HCT116 (cell line): ENCODE results near the gene CMC2. TPM values are rescaled to one million over a fixed set of nuclear protein-coding genes. Genes with fewer than 3 reads are reported as not detected.

Experiments
- ATAC-seq: fragments of 200-7000 bp; cut with Tn5 transposase; 2 replicates; pipeline ENCODE4 v1.9.1; 2020; ENCODE audit warnings: mild to moderate bottlenecking, moderate library complexity
- BruUV-seq: library from RNA; stranded (reverse); fragments of 400-500 nt; replicated peaks from 2 replicates; lab custom pipeline; 2021; lab: Mats Ljungman, UMichigan
- CTCF ChIA-PET: fragments of 300-600 bp; sonication (Branson Sonifier 250); formaldehyde crosslinking; loops from one replicate; lab custom pipeline; 2021; ENCODE audit warnings: antibody characterized with exemption; lab: Charles Lee
- POLR2A ChIA-PET: fragments of 300-600, 350-600 bp; sonication (Branson Sonifier 250); formaldehyde crosslinking; loops from one replicate; lab custom pipeline; 2021; ENCODE audit warnings: antibody characterized with exemption; lab: Charles Lee
- RAD21 ChIA-PET, 2 experiments: fragments of 300-600 bp; sonication (Branson Sonifier 250); formaldehyde crosslinking; loops; one replicate each; lab custom pipeline; 2023; ENCODE audit warnings: low total read pairs in 2 of 2; ENCODE audit not compliant: uncharacterized antibody in 2 of 2, unreplicated experiment in 2 of 2, low non-redundant PET in 1 of 2; lab: Charles Lee
- DNase-seq: peaks from one replicate; pipeline ENCODE4 v3.0.0-alpha.2; 2010; ENCODE audit warnings: low read depth, low spot score
- H2AFZ ChIP-seq: fragments of 200-600 bp; shearing (Covaris generic), sonication (generic); 2 replicates; pipeline ENCODE4 v1.6.1; 2017; ENCODE audit warnings: low read depth, mixed run types, mixed read lengths, antibody characterized with exemption, low read length; ENCODE audit not compliant: poor library complexity, severe bottlenecking
- H3K27ac ChIP-seq: 2 replicates; pipeline ENCODE4 v1.5.1; 2012; ENCODE audit warnings: low read depth, low read length
- H3K27me3 ChIP-seq: fragments of 200-600 bp; sonication (generic); 2 replicates; pipeline ENCODE4 v1.6.1; 2016; ENCODE audit warnings: mixed run types, low read length, mixed read lengths; ENCODE audit not compliant: insufficient read depth
- H3K36me3 ChIP-seq, 2 experiments: fragments of 200-500 bp in 1 of 2; fragments of 200-600 bp in 1 of 2; sonication (Bioruptor generic) in 1 of 2; sonication (generic) in 1 of 2; 2 replicates each; pipeline versions ENCODE4 v1.5.1 to v1.6.1; 2014 to 2016; ENCODE audit warnings: low read length in 2 of 2, inconsistent platforms in 1 of 2, mixed read lengths in 1 of 2, mixed run types in 1 of 2; ENCODE audit not compliant: insufficient read depth in 2 of 2, control insufficient read depth in 1 of 2
- H3K4me1 ChIP-seq, 2 experiments: fragments of 200-600 bp in 1 of 2; sonication (generic) in 1 of 2; 2 replicates each; pipeline versions ENCODE4 v1.5.1 to v1.6.1; 2012 to 2017; ENCODE audit warnings: low read length in 2 of 2, inconsistent platforms in 1 of 2, mild to moderate bottlenecking in 1 of 2, mixed read lengths in 1 of 2, mixed run types in 1 of 2, moderate library complexity in 1 of 2; ENCODE audit not compliant: insufficient read depth in 2 of 2, control insufficient read depth in 1 of 2
- H3K4me2 ChIP-seq: fragments of 200-600 bp; sonication (generic); 2 replicates; pipeline ENCODE4 v1.6.1; 2017; ENCODE audit warnings: mixed run types, low read length, mixed read lengths
- H3K4me3 ChIP-seq, 2 experiments: fragments of 200-600 bp in 1 of 2; sonication (generic) in 1 of 2; replicated peaks in 1 of 2; 2 replicates each; pipeline ENCODE4 v1.5.1; 2011 to 2016; ENCODE audit warnings: low read length in 2 of 2, control low read depth in 1 of 2, low read depth in 1 of 2, mild to moderate bottlenecking in 1 of 2, mixed read lengths in 1 of 2, mixed run types in 1 of 2
- H3K79me2 ChIP-seq: fragments of 200-600 bp; sonication (generic); 2 replicates; pipeline ENCODE4 v1.6.1; 2017; ENCODE audit warnings: mild to moderate bottlenecking, mixed run types, low read length, moderate library complexity, mixed read lengths; ENCODE audit not compliant: insufficient read depth
- H3K9ac ChIP-seq: fragments of 200-600 bp; sonication (generic); 2 replicates; pipeline ENCODE4 v1.6.1; 2016; ENCODE audit warnings: low read length, mixed read lengths
- H3K9me2 ChIP-seq: fragments of 200-600 bp; sonication (generic), shearing (Covaris generic); 2 replicates; pipeline ENCODE4 v1.6.1; 2017; ENCODE audit warnings: mixed run types, mild to moderate bottlenecking, moderate library complexity; ENCODE audit not compliant: insufficient read depth
- H3K9me3 ChIP-seq, 2 experiments: fragments of 200-500 bp in 1 of 2; fragments of 200-600 bp in 1 of 2; sonication (Bioruptor generic) in 1 of 2; sonication (generic) in 1 of 2; 2 replicates each; pipeline ENCODE4 v1.6.1; 2014 to 2017; ENCODE audit warnings: low read length in 2 of 2, mixed read lengths in 2 of 2, inconsistent platforms in 1 of 2, low read depth in 1 of 2, mild to moderate bottlenecking in 1 of 2, mixed run types in 1 of 2, moderate library complexity in 1 of 2; ENCODE audit not compliant: control insufficient read depth in 1 of 2, insufficient read depth in 1 of 2
- H4K20me1 ChIP-seq: fragments of 200-600 bp; sonication (generic), shearing (Covaris generic); 2 replicates; pipeline ENCODE4 v1.6.1; 2017; ENCODE audit warnings: mixed run types, mild to moderate bottlenecking, moderate library complexity; ENCODE audit not compliant: insufficient read depth
- CTCF ChIP-seq, 3 experiments: fragments of 200-600 bp in 1 of 3; sonication (generic) in 1 of 3; IDR thresholded peaks in 2 of 3; conservative IDR thresholded peaks in 1 of 3; 2 replicates each; pipeline ENCODE4 v1.5.1; 2012 to 2017; ENCODE audit warnings: low read depth in 2 of 3, low read length in 2 of 3, antibody characterized with exemption in 1 of 3, borderline replicate concordance in 1 of 3, control low read depth in 1 of 3, mild to moderate bottlenecking in 1 of 3, mixed read lengths in 1 of 3, mixed run types in 1 of 3, moderate library complexity in 1 of 3; ENCODE audit not compliant: insufficient read depth in 1 of 3
- ELF1 ChIP-seq: IDR thresholded peaks from 2 replicates; pipeline ENCODE4 v1.6.1; 2012; ENCODE audit warnings: low read depth, borderline replicate concordance
- EZH2phosphoT487 ChIP-seq: fragments of 200-600 bp; IDR thresholded peaks from 2 replicates; pipeline ENCODE4 v1.6.1; 2018; ENCODE audit warnings: antibody characterized with exemption, borderline replicate concordance
- FOSL1 ChIP-seq: IDR thresholded peaks from 2 replicates; pipeline ENCODE4 v1.6.1; 2012; ENCODE audit warnings: low read depth
- POLR2A ChIP-seq: IDR thresholded peaks from 2 replicates; pipeline ENCODE4 v1.7.0; 2011; ENCODE audit warnings: borderline replicate concordance; ENCODE audit not compliant: insufficient read depth, insufficient read length; ENCODE audit errors: extremely low read depth
- RAD21 ChIP-seq: IDR thresholded peaks from 2 replicates; pipeline ENCODE4 v1.6.1; 2012; ENCODE audit warnings: low read depth, mild to moderate bottlenecking
- REST ChIP-seq: IDR thresholded peaks from 2 replicates; pipeline ENCODE4 v1.6.1; 2012; ENCODE audit warnings: low read depth
- SIN3A ChIP-seq: IDR thresholded peaks from 2 replicates; pipeline ENCODE4 v1.6.1; 2012; ENCODE audit warnings: low read depth
- SP1 ChIP-seq: IDR thresholded peaks from 2 replicates; pipeline ENCODE4 v1.6.1; 2012; ENCODE audit warnings: low read depth
- SRF ChIP-seq: IDR thresholded peaks from 2 replicates; pipeline ENCODE4 v1.6.1; 2012; ENCODE audit warnings: low read depth
- YY1 ChIP-seq: IDR thresholded peaks from 2 replicates; pipeline ENCODE4 v1.6.1; 2011; ENCODE audit warnings: low read length, low read depth, moderate library complexity, mild to moderate bottlenecking; ENCODE audit not compliant: insufficient replicate concordance; ENCODE audit errors: extremely low read depth
- ZBTB33 ChIP-seq: IDR thresholded peaks from 2 replicates; pipeline ENCODE4 v1.6.1; 2011; ENCODE audit warnings: mild to moderate bottlenecking, low read length, moderate library complexity; ENCODE audit not compliant: insufficient replicate concordance; ENCODE audit errors: extremely low read depth
- ZFX ChIP-seq: fragments of 450-650 bp; IDR thresholded peaks from 2 replicates; pipeline ENCODE4 v1.6.1; 2017
- ZNF274 ChIP-seq: fragments of 200-500 bp; sonication (Bioruptor generic); IDR thresholded peaks from 2 replicates; pipeline ENCODE4 v1.6.1; 2014; ENCODE audit warnings: mild to moderate bottlenecking, low read depth, low read length, inconsistent platforms
- intact Hi-C: fragments of 100-400 bp; cut with micrococcal nuclease; formaldehyde crosslinking; loops from 2 replicates; pipeline ENCODE4 v1.10.0; 2022
- total RNA-seq: library from RNA; stranded (reverse); gene quantifications from one replicate; pipeline ENCODE4 v1.2.1, GENCODE V29; 2021; ENCODE audit not compliant: unreplicated experiment

The CMC2 gene
- total RNA-seq, 1 experiment from 2014 or later, result 119 TPM

GRCh38 chr16:80993307-80993706 is 13.4 kb downstream of the CMC2 start (continued):
- TF ChIP-seq ZBTB33 (no peak), CTCF (IDR thresholded peaks at IDR 0.05 in 2 of 3, conservative IDR thresholded peaks at IDR 0.05 in 1 of 3; ENCODE audit: borderline replicate concordance in 1 of 3, insufficient read depth in 1 of 3, low read depth in 2 of 3, low read length in 2 of 3) (no peak), SRF (no peak)

GRCh38 chr16:80992676-80993293 is 13.9 kb downstream of the CMC2 start:
- ChIA-PET POLR2A (no interaction called here), RAD21 (no interaction called here), CTCF (interaction anchor here (1.3 to 2.5 kb wide), 2 partner anchors 12 to 18 kb away, joined by 5 to 13 read pairs; no protein-coding TSS in a partner anchor)
- Histone ChIP-seq H3K36me3 (peaks cover 0 to 6% of the 10 kb centered on the region in 2 experiments; a peak in 2 of 4 replicates), H3K4me1 (peaks cover 16 to 29% of the 10 kb centered on the region in 2 experiments), H3K27me3 (no peaks in the 10 kb centered on the region), H3K9me2 (no peaks in the 10 kb centered on the region), H3K9ac (no peak overlapping the region), H3K79me2 (peaks cover 97% of the 10 kb centered on the region), H3K9me3 (no peaks in the 10 kb centered on the region), H4K20me1 (no peaks in the 10 kb centered on the region; the same call in 1 of the 2 replicates), H3K4me3 (no peak overlapping the region), H3K27ac (no peak overlapping the region), H2AFZ (no peak overlapping the region), H3K4me2 (no peak overlapping the region)
- no TSS peak for BruUV-seq
- intact Hi-C loops, result no loop called here
- DNase-seq (no peak), ATAC-seq (no peak)
- TF ChIP-seq EZH2phosphoT487 (no peak), SRF (no peak), FOSL1 (no peak), SP1 (no peak), REST (no peak), YY1 (no peak), ELF1 (no peak), RAD21 (no peak), SIN3A (no peak), ZFX (no peak), ZNF274 (no peak), POLR2A (no peak), ZBTB33 (no peak)
